NCI-H345 (cell line): ENCODE measurements around the gene AUTS2.

Experiments
- DNase-seq: peaks from one replicate; lab custom pipeline; 2025; lab: John Stamatoyannopoulos, UW

The AUTS2 gene

DNA sequence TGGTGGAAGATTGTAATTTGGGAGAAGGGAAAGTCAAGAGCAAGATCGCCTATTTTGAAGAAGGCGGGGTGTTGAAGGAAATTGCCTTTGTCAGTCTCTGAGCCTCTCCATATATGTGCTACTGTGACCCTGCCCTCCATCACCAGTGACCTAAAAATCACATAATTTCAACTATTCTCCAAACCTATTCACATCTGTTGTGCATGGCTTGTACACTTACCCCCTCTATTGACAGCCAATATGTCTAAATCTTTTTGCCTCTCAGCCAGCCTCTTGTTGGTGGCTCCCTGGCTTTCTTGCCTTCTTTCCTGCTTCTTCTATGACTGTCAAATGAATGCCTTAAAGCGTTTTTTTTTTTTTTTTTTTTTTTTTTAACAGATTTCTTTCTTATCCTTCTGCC, 295.6 kb downstream of the AUTS2 start:
- peak; percentile 11 for DNase-seq

DNA sequence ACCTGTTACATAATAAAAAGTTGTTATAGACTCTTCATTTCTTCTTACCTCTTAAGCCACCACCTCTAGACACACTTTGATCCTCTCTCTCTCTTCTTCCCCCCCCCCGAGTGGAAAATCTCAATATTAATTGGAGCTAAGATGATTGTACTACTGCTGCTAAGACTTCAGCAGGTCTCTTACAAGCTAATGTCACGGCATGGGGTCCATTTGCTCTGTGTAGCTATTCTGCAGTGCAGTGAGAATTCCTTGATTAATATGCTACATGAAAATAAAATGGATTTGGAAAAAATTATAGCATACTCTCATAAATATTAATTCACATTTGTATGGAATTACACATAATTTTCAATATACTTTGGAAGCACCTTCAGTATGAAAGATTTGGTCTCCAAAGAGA, 297.2 kb downstream of the AUTS2 start:
- no peak for DNase-seq

DNA sequence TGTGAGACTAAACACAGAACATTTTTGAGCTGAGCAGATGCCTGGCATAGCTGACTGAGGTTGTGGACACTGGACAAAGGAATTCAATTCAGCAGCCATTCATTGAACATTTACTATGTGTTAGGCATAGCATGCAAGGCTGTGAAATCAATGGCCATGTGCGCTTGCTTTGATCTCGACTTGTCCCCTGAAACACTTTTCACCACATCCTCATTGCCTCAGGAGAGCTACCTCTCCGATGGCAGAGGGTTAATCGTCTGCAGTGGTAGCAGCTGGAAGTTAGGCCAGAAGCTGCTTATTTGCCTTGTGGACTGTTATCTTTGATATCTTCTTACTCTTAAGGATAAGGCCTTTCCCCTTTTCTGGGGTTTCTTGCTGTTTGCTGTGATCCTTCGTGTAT, 297.8 kb downstream of the AUTS2 start:
- DNase-seq = no peak

DNA sequence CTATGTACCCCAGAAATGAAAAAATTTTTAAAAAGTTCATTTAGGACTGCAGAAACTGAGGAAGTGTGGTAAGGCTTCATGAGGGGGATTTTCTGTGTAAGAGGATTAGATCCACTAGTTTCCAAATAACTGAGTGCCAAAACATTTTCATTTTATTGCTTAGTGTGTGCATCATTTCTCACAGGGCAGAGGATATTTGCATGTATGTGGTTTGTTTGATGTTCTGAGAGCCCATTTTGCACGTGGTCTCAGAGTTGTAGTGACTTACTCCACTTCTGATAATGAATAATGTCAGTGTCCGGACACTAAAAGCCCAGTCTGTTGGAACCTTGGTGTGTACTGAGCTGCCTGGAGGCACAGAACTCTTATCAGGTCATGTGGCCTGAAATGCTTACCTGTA, 299.9 kb downstream of the AUTS2 start:
- DNase-seq = no peak

DNA sequence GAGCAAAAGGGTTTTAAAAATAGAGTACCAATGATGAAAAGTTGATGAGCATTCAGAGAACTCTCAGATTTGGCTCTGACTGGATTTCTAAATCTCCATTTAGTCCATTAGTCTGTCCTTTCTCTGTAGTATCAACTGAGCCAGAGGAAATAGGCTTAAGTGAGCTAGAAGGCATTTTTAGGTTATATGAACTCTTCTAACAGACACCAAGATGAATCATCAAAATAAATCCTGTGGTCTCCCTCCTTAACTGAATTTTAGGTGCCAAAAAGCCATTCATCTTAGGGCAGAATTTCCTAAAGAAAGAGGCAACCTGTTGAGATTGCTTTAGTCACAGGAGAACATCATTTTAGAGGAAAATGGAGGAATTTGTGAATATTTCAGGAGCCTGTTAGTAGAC, 305.1 kb downstream of the AUTS2 start:
- DNase-seq = no peak

DNA sequence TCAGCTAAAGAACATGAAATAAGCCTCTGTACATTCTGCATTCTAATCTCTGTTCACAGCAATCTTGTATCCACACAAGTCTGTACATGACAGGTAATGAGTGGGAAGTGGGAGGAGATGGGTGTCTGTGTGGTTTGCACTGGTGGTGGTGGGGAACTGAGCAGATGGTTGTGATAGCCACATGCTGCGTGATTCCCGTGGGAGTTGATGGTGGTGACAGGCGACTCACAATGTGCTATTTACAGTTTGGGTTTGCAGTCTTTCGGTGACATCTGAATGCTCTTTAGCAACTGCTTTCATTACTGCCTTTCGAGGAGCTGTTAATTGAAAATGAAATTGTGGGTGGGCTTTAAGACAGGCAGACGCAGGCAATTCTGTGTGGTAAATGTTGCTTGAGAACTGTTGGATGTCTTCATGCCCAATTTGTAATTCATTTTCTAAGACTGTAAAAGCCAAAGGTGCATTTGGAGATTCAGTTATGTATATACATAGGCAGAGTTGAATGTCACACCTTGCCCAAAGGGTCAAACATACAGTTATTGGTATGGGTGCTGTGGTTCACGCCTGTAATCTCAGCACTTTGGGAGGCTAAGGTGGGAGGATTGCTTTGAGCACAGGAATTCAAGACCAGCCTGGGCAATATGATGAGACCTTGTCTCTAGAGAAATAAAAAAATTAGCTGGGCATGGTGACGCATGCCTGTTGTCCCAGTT, 308.2 kb downstream of the AUTS2 start:
- DNase-seq = peak; percentile 13

DNA sequence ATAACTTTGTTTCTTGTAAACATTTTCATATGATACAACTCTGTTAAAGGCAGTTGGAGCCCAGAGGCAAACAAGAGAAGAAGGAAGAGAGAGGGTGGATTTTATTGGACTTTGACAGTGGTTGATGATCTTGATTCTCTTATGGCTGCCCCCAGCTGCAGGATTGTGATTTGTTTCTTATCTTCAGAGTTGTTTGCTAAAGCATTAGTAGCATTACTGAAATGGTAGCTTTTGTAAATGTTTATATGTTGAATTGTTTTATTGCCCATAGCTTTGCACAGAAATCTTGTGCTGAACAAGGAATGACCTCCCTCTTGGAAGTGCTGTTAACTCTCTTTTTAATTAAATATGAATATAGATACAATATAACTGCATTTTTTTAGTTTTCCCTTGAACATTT, 309.4 kb downstream of the AUTS2 start:
- no peak for DNase-seq

DNA sequence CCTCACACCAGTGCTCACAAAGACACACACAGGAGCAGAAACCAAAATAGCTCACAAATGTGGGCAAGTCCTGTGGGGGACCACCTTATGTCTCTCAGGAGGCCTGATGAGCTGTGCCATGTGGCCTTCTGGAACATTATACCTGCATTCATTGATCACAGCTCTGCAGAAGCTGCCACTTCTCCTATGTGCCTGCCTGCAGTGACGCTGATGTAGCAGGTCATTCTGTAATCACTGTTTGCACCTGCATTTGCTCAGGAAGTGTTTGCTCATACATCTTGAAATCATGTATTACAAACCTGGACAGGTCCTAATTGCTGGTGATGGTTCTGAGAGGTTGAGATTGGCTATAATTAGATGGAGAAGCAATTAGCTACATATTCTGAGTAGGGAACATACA, 310.2 kb downstream of the AUTS2 start:
- peak; percentile 37 for DNase-seq

DNA sequence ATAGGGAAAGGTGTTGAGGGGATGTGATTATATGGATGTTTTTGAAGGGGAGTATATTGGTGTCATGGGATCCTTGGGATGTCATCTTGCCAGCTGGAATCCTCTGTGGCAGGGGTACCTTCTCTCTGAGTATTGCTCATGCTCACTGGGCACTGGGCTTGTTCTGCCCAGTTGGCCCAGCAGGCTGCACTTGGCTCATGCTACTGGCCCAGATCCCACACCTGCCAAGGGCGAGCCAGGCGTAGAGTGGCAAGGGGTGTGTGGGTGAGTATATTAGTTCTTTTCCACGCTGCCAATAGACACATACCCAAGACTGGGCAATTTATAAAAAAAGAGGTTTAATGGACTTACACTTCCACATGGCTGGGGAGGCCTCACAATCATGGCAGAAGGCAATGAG, 311.9 kb downstream of the AUTS2 start:
- no peak for DNase-seq

DNA sequence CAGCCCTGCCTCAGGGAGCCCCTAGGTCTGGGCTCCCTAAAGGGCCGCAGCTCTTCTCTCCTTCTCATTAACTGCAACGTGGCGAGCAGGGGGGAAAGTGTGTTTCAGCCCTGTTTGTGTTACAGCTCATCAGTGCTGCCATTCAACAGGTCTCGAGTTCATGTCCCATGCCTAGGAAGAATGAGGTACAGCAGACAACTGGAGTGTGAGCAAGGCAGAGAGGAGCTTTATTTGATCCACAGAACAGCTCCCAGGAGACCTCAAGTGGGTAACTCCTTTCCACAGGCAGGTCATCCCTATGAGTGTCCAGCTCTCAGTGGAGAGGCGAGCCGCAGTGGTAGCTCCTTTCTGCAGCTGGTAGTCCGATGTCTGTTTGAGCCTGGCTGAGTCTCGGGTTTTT, 313.1 kb downstream of the AUTS2 start:
- DNase-seq = no peak

DNA sequence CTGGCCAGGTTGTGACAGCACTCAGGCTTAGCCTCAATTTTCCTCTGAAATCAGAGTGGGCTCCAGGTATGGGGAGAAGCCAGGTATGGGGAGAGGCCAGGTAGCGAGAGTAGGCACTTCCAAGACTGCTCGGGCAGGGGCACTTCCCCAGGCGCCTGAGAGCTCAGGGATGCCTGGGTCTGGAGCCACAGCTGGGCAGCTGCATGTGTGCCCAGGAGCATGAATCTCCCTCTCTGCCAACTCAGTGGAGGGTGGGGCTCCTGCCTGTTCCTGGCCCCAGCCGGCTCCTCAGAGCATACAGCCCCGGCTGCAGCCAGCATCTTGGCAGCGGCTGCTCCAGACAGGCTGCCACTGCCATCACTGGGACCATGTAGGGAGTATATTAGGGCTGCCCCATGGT, 313.9 kb downstream of the AUTS2 start:
- no peak for DNase-seq

DNA sequence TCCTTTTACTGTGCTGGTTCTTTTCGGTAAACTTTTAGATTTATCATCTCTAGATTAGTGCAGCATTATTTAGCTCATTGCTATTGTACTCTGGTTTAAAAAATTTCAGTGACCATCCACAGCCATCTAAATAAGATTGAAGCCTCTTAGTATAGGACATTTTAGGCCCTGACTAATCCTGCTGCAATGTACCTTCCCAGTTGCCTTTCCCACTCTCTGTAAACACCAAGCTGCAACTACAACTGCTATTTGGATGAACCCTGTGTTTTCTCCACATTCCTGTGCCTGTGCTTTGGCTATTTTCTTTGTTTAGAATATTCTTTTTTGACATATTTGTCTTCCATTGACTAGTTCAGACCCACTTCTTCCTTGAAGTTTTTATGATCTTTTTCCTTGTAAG, 314.6 kb downstream of the AUTS2 start:
- no peak for DNase-seq

DNA sequence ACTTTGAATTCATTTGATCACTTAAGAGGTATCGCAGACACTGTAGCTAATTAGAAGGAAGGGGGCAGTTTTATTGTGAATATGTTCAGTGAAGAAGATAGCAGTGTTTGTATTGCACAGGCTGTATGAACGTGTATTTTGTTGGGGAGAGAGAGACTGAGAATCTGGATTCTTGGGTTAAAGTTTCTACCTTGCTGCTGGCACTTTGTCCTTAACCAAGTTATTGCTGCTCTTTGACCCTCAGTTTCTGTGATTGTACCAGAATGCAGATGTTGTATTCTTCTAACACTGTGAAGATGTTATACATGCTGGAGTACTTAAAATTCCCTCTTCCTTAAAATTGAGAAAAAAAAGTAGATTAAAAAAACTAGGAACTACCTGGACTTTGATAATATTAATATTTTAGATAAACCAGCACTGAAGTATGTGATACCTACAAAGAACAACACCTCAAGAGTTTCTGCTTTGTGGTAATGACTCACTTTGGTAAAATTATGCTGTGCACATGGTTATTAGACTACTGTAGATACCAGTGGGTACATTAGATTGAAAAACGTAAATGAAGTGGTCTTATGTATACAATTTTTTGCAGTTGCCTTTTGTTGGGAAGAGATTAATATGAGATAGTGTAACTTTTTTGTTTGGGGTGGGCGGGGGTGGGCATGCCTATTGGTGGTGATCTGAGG, 321.3 kb downstream of the AUTS2 start:
- DNase-seq = no peak

DNA sequence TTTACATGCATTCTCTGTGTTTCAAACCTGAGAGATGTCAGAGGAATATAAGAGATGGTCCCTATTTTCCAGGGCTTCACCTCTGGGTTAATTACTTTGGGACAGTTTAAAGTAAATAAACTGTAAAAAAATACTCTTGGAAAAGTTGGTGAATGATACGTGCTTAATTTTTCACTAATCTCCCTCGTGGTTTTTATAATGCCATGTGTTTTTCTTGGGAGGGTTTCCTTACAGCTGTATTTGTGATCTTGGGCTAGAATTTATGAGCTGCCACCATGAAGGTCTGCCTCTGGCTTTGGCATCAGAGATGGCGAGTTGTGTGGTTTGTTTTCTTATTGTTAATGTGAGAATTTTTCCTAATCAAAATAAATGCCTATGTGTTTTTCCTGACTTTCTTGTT, 322.5 kb downstream of the AUTS2 start:
- no peak for DNase-seq

DNA sequence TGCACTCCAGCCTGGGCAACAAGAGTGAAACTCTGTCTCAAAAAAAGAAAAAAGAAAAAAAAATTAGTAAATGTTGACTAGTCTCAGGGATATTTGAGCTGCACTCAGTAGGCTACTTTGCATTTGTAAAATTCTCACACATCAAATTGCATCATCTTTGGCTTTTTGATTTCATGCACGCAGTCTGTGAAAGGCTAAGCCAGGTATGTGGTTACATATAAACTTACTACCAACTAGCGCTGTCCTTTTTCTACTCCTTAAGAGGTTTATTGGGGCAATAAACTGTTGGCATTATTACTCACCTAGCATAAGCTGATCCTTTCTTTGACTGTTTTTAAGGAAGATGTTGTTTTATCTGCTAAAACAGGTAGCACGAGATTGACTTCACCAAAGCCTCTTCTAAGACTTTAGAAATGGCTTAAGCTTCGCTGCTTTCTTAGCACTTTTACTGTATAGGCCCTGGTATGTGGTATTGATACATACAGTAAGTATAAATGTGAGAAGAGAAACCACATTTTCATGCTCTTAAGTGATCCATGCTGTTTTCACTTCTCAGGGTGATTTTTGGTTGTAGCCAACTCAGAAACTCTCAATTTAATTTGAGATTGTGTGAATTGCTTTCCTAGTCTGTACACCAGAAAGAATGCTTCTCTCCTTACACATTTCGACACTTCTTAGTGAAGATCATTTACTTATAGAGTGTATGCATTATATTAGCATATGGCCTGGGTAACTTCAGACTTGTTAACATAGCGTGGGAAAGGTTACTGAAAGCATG, 323.9 kb downstream of the AUTS2 start:
- DNase-seq = no peak

DNA sequence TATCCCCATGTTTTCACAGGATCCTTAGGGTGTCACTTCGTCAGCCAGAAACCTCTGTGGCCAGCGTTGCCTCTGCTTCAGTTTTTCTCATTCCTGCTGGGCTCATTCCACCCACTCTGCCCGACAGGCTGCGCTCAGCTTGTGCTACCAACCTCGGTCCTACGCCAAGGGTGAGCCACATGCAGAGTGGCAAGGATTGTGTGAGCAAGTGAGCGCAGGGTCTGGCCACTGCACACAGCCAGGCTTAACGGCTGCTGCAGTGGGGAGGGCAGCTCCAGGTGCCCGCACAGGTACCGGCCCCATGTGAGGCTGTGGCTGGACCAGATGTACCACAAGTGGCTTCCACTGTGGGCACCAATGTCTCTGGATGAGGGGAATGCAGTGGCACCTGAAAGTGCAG, 329.2 kb downstream of the AUTS2 start:
- DNase-seq = no peak

DNA sequence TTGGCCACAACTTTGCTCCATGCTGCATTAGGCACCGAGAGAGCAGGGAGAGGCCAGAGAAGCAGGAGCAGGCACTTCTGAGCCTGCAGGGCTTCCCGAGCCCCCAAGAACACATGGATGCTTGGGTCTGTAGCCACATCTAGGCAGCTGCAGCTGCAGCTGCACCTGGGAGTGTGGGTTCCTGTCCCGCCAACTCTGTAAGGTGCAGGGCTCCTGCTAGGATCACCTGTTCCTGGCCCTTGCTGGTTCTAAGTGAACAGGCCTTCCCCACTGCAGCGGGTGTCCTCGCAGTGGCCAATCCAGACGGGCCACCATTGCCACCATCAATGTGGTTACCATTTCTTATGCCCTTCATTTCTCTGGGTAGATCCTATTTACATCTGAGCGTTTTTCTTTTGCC, 330.3 kb downstream of the AUTS2 start:
- DNase-seq = no peak

DNA sequence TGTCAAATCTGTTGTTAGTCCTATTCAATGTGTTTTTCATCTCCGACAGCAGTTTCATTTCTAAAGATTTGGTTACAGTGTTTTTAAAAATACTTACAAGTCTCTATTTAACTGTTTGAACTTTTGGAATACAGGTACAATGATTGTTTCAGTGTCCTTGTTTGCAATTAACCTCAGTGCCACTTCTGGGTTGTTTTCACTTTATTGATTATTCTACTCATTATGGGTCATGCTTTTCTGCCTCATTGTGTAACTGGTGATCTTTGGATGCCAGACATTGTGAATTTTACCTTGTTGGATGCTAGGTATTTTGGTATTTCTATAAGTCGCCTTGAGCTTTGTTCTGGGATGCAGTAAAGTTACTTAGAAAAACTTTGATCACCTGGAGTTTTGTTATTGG, 331.3 kb downstream of the AUTS2 start:
- no peak for DNase-seq

DNA sequence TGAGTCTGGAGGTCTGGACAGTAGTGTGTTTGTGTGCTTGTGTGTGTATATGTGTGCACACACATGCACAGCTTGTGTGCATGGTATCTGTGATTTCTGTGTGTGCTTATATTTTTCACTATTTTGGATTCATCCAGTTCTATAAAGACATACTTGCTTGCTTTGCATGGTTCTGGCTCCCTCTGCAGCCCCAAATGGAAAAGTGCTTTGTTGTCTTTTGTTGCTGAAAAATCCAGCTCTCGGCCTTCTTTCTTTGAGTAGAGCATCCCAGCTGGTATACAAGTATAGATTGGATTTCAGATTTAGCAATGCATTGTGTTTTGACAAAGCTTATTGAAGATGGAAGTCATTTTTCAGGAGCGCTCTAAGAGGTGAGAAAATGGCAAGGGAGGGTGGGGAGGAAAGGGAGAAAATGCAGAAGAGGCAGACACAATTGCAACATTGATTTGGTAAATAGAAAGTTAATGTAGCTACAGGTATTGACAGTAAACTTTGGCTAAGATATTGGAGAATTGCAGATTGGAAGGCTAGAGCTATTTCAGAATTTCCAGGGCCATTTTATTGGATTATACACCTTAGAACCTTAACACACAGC, 333.9 kb downstream of the AUTS2 start:
- peak; percentile 65 for DNase-seq

DNA sequence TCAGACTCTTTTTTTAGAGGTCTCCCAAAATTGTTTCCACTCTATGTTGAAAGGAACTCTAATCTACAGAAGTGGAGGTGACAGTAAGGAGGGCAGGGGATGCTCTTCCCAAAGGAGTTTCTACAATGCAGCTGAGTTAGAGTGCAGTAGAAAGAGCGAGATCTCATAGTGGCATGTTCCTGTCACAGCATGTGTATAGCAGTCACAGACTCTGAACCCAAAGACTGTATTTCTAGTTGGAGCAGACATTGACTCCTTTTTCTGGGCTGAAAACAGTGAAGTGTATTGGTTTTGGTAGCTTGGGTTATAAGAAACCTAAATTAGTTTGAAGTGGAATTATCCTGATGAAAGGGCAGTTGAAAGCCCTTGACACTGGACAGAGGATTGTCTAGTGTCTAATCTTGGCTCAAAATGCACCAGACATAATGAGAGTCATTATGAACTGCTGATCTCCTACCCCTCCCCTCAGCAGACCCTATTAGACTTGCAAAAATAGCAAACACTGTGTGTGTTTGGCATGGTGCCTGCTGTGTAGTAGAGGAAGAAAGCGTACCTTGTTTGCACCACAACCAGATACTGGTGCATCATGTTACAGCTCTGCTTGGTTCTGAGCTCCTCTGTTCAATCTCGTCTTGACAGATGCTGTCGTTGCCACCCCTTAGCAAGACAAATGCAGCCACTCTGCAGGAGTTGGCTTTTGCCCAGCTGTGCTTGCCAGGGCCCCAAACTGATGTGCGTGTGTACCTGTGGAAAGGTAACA, 336.0 kb downstream of the AUTS2 start:
- peak; percentile 98 for DNase-seq

DNA sequence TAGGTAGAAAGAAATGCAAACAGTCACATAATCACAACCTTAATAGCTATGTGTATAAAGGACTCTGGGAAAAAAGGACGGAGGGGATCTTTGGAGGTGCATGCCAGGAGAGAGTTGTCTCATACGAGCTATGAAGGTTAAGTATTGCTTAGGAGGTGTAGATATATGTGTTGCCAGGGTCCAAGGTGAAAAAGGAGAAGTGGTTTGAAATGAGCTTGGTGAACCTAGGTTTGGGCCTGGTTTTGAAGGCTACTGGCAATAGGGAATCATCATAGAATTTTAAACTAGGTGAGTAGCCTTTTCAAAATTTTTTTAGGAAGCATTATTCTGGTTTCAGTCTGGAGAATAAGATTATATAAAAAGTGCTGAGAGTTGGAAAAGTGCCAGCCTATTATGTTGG, 336.8 kb downstream of the AUTS2 start:
- peak; percentile 33 for DNase-seq

DNA sequence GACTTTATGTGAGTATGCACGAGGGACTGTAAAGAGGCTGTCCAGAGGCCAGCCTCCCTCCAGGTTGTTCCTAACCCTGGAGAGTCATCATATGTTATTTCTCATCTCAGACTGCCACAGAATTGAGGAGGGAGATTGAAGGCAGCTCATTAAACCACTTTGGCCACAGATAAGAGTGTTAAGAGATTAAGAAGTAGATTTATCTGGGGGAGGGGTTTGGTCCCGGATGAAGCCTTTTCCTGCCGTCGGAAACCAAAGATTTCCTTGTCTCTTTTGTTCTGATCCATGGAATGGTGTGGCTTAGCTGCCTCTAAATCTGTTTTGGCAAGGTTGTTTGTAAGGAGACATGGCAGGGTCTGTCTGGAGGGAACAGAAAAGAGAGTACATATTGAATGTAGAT, 338.8 kb downstream of the AUTS2 start:
- no peak for DNase-seq
